ENCODE measurements around the gene POC1B.

DNA sequence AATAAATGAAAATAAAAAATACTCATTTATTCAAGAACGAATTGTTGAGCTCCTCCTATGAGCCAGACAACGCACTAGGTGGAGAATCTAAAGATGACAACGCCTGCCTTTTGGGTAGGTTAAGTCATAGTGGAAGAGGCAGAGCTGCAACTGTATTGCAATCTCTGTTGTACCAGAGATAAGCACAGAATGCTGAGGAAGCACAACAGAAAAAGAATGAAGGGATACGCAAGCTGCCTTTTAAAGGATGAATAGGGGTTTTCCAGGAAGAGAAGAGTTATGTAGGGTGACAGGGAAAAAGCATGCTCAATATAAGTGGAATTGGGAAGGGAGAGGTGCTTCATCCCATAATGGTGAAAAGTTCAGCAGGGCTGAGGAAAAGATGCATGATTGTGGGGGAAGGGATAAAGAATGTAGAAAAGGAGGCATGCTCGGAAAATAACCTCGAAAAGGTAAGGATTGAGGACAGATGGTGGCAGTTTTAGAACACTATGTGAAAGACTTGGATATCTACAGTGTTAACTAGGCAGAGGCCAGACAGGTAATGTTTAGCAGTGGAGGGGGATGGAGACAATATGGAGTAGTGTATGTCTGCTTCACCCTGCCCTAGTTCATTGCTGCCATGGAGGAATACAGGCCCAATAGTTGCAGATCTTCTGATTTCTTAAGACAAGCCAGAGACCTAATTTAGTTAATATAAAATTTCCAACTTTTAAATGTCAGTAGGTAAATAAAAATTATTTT is 109.6 kb downstream of the POC1B start:
- no peak for TF ChIP-seq ZNF274 (IDR thresholded peaks at IDR 0.05; ENCODE audit: low read depth, low read length)
- no peak for TF ChIP-seq SUZ12 (IDR thresholded peaks at IDR 0.05; ENCODE audit: extremely low read depth, insufficient read depth, insufficient read length)

Data from NT2/D1 (cell line).